HEK293T (cell line): ENCODE results near the gene PM20D1.

Source experiments
- BHLHE40 ChIP-seq: fragments of 450-650 bp; IDR thresholded peaks from 2 replicates; pipeline ENCODE4 v1.6.1; 2016; ENCODE audit warnings: mild to moderate bottlenecking, moderate library complexity, borderline replicate concordance
- CTBP1 ChIP-seq: fragments of 450-650 bp; IDR thresholded peaks from 2 replicates; pipeline ENCODE4 v1.6.1; 2016; ENCODE audit warnings: borderline replicate concordance
- FOXA1 ChIP-seq: fragments of 450-650 bp; IDR thresholded peaks from 2 replicates; pipeline ENCODE4 v1.6.1; 2016; ENCODE audit warnings: mild to moderate bottlenecking
- FOXK2 ChIP-seq: fragments of 450-650 bp; IDR thresholded peaks from 2 replicates; pipeline ENCODE4 v1.6.1; 2016; ENCODE audit warnings: mild to moderate bottlenecking
- FOXM1 ChIP-seq: fragments of 450-650 bp; IDR thresholded peaks from 2 replicates; pipeline ENCODE4 v1.6.1; 2017; ENCODE audit warnings: mild to moderate bottlenecking, borderline replicate concordance
- L3MBTL2 ChIP-seq: fragments of 450-650 bp; conservative IDR thresholded peaks from 2 replicates; pipeline ENCODE4 v1.6.1; 2016; ENCODE audit warnings: mild to moderate bottlenecking
- LEF1 ChIP-seq: fragments of 450-650 bp; IDR thresholded peaks from 2 replicates; pipeline ENCODE4 v1.6.1; 2017; ENCODE audit warnings: mild to moderate bottlenecking, borderline replicate concordance
- SP1 ChIP-seq: fragments of 450-650 bp; IDR thresholded peaks from 2 replicates; pipeline ENCODE4 v1.6.1; 2017
- TARDBP ChIP-seq: fragments of 450-650 bp; IDR thresholded peaks from 2 replicates; pipeline ENCODE4 v1.6.1; 2016
- TF ChIP-seq, protein P1 (sequence below): fragments of 450-650 bp; IDR thresholded peaks from 2 replicates; pipeline ENCODE4 v1.6.1; 2016

DNA sequence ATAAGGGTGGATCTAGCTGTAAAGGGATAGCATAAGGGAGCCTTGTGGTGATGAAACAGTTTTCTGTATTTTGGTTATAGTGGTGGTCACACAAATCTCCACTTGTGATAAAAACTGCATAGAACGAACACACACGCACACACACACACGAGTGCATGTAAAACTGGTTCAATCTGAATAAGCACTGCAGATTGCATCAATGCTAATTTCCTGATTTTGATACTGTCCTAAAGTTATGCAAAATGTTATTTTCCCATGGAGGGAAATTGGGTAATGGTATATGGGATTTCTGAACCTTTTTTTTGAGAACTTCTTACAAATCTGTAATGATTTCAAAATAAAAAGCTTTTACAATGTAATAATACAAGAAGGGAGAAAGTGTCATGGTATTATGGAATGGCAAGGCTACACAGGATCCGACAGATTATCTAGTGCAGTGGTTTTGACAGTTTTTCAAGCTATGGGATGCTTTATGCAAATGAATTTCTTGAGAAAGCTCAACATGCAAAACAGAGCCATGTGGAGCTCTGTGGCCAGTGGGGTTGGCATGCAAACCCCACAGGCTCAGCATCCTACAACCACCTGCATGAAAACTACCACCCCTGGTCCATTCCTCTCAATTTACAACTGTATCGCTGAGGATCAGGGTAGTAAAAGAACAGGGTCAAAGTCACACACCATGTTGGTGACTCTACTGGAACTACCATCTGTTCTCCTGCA is 55.8 kb downstream of the PM20D1 start:
- TF ChIP-seq FOXA1 = no peak
- no peak for TF ChIP-seq SP1
- no peak for TF ChIP-seq FOXK2
- no peak for TF ChIP-seq TARDBP
- TF ChIP-seq L3MBTL2 = no peak
- no peak for TF ChIP-seq LEF1
- TF ChIP-seq BHLHE40 = no peak
- no peak for TF ChIP-seq FOXM1
- no peak for TF ChIP-seq CTBP1
- TF ChIP-seq, protein P1, sequence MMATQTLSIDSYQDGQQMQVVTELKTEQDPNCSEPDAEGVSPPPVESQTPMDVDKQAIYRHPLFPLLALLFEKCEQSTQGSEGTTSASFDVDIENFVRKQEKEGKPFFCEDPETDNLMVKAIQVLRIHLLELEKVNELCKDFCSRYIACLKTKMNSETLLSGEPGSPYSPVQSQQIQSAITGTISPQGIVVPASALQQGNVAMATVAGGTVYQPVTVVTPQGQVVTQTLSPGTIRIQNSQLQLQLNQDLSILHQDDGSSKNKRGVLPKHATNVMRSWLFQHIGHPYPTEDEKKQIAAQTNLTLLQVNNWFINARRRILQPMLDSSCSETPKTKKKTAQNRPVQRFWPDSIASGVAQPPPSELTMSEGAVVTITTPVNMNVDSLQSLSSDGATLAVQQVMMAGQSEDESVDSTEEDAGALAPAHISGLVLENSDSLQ = no peak
